GM18517 (cell line): ENCODE measurements around the gene CALML3.

ENCODE experiments used
- ATAC-seq: cut with Tn5 transposase; IDR thresholded peaks from one replicate; pipeline ENCODE4 v1.9.1; 2021; ENCODE audit warnings: mild to moderate bottlenecking, moderate library complexity; ENCODE audit not compliant: unreplicated experiment

The CALML3 gene

DNA sequence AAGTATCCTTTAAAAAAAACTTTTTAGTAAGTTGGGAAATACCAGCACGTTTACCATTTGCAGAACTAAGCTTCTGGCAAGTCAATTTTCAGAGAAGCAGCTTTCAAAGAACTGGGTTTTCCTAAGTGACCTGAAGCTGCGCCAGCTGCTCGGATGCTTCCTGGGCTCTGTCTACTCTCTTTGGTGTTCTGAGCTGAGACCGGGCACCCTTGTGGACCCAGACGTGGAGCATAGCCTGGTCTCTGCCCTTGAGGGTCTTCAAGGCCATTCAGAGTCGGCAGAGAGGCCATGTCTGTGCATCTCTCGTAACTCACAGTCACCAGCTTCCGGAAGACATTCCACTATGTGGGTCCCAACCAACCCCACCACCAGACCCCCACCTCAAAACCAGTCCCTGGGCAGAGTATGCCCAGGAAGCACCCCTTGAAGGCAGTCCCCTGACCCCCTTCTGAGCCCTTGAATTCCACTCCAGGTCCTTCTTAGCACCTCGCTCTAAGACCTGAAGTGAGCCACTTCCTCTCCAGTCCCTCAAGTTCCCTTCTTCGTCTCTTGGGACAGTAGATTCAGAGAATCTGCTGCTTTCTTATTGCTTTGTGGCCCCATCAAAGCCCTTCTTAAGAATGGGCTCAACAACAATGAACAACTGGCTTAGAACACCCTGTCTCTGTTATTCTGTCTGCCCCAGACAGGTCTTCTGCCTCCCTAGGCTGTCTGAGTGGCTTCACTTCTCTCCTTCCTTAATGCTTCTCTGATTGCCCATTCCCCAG, 33.9 kb upstream of the CALML3 start:
- ATAC-seq = no peak

DNA sequence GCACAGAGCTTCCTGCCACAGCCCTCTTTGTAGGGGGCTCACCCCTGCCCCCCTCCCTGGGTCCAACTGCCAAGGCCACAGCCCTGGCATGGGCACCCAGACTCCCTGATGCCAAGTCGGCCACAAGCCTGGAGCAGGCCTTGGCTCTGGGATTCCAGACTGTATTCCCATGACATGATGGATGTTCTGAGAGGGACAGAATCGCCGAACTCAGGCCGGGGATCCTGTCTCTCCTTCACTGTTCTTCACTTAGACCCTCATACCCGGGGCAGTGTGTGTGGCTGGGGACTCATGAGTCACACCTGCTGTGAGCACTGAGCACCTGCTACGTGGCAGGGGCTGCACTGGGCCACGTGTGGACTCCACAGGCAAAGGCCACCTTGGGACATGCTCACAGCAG, 33.3 kb upstream of the CALML3 start:
- ATAC-seq = no peak

DNA sequence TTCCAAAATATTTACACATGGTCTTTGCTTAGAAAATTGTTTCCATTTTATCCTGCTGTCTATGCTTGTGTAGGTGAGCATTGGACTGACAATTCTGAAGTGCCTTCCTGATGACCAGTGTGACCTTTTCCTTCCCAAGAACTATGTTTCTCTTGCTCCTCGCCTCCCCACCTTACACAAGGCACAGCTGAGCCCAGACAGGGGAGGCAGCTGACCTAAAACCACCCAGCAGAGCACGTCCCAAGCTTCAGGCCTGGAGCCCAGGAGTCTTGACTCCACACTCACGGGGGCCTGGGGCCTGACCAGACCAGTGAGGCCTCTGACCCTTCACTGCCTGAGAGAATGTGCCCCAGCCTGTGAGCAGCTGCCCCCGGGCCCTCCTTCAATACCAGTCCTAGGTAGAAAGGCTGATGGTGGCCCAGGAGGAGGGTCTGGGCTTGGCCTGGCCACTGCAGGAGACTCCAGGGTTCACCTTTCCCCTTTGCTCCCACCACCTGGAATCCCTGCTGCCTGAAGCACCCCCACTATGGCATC, 32.4 kb upstream of the CALML3 start:
- no peak for ATAC-seq

DNA sequence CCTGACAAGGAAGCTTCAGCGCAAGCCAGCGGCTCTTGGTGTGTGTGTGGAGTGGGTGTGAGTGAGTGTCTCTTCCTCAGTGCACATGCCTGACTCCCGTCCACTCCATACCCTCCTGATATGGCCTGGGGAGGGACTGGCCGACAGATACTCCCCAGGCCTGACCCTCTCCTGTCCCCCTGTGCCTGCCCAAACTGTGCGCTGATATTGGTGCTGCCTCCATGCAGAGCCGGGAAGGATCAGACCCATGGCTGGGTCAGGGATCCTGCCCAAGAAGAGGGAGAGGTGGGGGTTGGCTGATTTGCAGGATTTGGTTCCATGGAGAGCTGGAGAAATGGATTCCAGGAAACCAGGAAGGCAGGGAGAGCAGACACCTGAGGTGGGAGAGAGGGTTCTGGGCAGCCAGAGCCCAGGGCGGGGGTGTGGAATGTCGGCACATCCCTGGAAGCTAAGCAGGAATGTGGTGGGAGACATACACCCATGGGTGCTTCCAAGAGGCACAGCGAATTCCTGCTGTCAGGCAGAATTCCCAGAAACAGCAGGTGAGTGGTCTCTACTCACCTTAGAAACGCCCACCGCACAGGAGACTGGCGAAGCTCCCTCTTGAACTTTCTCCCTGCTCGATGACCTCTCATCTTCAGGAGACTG, 31.7 kb upstream of the CALML3 start:
- ATAC-seq = no peak

DNA sequence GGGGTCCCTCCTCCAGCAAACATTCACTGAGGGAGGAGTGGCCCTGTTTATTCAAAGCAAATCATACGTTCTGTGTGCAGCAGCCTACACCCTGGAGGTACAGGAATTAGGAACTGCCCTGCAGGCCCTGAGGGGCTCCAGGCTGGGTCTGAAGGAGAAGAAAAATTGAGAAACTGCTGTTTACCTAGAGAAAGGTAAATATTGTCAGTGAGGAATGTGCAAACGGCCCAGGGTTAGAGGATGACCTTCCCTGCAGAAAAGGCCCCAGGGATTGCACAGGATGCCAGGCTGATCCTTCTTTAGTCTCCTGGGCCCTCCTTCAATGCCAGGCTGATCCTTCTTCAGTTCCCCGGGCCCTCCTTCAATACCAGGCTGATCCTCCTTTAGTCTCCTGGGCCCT, 31.1 kb upstream of the CALML3 start:
- no peak for ATAC-seq

DNA sequence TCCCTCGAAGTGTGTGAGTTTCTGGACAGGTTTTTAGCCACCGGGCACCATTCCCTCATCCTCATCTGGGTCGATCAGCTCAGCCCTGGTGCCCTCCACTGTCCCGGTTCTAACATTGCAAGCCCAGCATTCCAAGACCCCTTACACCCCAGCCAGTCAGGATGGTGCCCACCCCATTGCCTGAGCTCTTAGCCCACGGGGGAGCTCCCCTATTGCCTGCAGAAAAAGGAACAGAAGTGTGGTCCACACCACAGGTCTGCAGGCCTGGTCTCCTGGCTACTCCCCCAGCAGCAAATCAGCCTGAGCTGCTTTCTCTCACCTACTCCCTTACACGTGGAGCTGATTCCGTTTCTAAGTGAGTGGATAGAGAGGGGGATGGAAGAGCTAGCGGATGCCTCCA, 30.1 kb upstream of the CALML3 start:
- no peak for ATAC-seq

DNA sequence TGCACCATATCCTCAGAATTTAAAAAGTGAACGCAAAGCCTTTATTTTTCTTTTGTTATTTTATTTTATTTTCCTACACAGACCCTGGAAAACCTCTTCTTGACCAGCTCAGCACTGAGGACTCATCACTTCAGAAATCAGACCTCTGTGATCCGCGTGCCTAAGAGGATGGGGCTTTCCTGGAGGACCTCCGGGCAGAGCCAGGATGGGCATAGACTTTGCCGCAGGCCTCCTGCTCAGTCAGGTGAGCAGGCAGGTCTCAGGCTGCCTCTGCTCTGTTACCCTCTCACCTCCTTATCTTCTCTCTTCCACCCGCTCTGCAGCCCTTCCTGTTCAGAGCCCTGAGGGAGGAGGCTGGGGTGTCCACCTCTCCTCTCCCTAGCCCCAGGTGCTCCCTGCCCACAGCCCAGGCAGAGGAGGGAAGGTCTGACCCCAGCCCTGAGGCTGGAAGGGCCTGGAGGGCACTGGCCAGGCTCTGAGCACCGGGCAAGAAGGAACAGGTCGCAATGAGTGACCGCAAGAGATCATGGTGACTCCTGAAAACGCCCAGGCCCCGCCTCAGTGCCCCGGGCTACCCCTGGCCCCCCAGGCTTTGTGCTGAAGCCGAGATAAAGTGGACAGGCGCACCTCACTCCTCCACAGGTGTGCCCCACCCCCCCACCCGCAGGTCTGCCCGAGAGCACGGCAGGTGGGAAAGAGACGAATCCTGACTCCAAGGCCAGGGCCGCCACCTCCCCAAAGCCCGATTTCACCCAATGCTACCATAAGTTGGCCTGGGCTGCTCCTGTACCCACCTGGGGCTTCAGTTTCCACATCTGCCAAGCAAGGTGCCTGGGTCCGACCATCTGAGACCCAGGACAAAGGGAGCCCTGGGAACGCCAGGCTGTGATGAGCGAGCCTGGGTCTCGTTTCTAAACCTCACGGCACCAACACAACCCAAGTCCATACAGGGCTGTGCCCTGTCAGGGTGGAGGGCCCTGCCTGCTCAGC, 28.2 kb upstream of the CALML3 start:
- no peak for ATAC-seq

DNA sequence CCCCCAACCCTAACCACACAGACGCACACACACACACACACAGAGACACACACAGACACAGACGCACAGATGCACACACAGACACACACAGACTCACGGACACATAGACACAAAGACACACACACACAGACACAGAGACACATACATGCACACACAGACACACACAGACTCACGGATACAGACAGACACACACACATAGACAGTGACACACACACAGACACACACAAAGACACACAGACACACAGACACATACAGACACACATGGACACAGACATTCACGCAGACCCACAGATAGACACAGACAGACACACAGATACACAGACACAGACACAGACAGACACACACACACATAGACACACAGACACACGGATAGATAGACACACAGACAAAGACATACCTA, 27.5 kb upstream of the CALML3 start:
- ATAC-seq = no peak

DNA sequence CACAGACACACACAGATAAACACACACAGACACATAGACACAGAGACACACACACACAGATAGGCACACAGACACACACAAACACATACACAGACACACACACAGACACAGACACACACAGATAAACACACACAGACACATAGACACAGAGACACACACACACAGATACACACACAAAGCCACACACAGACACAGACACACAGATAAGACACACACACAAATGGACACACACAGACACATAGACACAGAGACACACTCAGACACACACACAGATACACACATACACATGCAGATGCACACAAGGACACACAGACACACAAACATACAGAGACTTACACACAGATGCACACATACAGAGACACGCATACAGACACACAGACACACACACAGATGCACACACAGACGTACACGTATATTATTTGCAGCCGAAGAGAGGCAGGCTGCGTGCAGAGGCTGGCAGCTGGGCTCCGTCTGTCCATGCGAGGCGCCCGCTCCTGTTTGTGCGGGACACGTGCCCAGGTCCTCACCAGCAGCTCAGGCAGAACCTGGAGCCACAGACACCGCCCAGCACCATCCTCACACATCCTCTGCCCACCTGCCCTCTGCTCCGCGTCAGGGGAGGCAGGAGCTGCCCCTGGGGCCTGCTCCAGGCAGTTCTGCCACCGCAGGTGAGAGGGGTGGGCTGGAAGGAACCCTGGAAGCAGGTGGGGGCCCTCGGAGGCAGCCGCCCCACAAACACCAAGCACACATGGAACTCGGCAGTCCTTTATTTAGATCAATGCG, 26.6 kb upstream of the CALML3 start:
- ATAC-seq = no peak

DNA sequence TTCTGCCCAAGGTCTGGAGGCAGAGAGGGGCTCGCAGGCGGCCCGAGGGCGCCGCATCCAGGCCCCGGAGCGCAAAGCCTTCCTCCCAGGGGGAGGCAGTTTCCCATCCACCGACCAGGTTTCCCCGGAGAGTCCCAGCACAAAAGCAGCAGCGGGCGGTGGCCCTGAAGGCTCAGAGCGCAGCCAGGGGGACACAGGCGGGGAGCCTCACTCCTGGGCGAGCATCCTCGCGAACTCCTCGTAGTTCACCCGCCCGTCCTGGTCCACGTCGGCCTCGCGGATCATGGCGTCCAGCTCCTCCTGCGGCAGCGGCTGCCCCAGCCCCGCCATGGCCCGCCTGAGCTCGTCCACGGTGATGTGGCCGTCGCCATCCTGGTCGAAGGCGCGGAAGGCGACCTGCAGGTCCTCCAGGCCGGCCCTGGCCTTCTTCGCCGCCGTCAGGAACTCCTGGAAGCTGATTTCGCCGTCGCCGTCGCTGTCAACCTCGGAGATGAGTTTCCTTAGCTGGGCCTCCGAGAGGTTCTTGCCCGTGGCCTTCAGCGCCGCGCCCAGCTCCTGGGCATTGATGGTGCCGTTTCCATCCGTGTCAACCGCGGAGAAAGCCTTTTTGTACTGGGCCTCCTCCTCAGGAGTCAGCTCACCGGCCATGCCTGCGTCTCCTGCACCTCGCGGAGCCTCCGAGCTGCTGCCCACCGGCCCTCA, 25.8 kb upstream of the CALML3 start:
- ATAC-seq = no peak

DNA sequence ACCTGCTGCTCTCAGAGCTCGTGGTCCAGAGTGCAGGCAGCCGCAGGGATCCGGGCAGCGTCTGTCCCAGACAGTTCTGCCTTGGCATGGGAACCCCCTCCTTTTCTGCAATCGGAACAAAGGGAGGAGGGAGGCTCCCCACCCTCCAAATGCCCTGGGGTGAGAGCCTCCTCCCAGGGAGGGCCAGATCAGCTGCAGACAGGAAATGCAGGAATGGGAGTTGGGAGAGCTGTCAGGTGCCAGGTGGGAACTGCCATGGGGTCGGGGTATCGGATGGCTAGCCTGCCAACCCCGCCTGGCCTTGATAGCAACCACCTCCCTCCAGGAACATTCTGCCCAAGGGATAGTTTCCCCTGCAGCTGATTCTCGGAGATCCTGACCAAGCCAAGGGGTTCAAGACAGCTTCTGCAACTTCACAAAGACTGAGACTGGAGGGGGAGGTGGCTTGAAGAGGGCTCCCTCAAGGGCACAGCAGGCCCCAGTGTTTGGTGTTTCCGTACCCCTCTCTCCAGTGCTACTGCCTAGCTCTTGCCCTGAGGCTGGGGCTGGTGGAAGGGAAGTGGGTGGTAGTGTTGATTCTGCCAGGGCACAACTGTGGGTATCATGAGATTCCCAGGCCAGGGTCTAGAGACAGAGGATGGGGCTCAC, 25.1 kb upstream of the CALML3 start, which contains the start of gene CALML5:
Gene CALML5, minus strand, starts transcription at position 78 of the 648 bp plus-strand sequence. CDS start 132 bp downstream, outside the sequence.
- ATAC-seq = no peak

DNA sequence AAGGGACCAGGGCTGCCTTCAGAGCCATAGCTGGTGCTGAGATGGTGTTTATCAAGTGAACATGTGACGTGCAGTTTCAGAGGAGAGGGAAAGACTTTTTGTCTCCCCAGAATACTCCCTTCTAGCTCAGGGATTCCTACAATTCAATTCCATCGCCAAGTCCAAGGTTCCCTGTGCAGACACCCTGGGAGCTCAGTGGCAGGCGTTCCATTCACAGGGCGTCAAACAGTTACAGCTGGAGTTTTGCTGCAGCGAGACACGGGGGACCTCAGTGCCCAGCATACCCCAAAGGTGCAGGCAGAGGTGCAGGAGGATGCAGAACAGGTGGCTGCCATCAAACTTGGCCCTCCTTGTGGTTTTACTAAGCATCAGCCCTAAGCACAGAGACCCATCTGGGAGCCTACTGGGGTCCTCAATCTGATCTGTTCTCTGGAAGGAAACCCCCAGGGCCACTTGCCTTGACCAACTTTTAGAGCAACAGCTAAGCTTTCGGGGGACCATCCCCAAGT, 24.5 kb upstream of the CALML3 start:
- no peak for ATAC-seq

DNA sequence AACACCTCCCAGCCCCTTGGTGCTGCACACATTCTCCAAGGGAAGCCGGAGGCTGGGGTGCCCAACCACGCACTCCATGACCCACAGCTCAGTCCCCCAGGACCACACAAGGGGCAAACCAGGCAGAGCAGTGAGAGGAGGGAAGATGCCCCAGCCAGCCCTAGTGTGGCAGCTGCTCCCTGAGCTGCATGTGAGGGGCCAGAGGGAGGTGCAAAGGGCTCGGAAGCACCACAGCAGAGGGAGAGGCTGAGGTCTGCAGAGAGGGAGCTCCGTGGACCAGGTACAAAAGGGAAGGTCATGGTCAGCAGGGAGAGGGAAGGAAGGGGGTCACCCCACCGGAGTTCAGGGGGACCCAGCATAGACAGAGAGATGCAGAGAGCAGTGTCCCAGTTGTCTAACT, 23.9 kb upstream of the CALML3 start:
- no peak for ATAC-seq

DNA sequence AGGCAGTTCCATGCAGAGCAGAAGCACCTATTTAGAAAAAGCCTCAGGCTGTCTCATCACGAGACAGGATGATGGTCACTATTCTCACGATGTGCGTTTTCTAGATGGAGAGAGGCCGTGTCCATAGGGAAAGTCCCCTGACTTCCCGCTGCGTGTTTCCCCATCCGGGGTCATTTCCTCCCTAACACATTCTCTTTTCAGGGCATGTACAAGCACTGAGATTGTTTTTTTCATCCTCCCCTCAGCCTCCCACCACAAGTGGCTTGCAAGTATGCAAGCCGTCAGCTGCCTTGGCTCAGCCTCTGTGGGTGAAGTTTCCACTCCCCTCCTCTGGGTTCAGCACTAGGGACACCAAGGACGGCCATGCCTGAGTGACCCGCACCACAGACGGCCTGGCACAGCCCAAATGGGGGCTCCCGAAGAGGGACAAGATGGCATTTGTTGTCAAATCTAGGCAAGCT, 22.7 kb upstream of the CALML3 start:
- no peak for ATAC-seq

DNA sequence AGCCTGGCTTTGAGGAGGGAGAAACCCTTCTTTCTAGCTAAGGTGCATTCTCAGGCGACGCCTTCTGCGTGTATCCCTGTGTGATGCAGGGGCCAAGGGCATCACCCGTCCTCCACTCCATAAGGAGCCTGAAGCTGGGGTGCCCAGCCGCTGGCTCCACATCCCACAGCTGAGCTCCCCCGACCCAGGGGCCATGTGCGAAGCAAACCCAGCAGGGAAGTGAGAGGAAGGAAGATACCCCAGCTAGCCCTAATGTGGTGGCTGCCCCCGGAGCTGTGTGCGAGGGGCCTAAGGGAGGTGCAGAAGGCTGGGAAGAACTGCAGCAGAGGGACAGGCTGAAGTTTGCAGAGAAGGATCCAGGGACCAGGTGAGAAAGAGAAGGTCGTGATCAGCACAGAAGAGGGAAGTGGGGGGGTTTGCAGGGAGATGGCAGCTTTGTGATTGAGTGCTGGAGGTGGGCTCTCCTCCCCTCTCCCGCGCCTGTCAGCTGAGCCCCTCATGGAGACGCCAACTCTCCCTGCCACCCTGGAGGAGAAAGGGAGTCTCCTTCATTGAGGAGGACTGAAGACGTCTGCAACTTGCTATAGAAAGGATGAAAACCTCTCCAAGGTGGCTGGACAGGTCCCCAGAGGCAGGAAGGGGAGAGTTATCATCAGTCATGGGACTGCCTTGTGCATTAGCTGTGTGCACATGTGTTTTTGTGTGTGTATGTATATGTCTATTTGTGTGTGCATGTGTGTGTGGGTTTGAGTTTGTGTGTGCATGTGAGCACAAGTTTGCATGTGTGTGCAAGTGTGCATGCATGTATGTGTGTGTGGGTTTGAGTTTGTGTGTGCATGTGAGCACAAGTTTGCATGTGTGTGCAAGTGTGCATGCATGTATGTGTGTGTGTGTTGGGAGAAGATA, 21.9 kb upstream of the CALML3 start:
- no peak for ATAC-seq

DNA sequence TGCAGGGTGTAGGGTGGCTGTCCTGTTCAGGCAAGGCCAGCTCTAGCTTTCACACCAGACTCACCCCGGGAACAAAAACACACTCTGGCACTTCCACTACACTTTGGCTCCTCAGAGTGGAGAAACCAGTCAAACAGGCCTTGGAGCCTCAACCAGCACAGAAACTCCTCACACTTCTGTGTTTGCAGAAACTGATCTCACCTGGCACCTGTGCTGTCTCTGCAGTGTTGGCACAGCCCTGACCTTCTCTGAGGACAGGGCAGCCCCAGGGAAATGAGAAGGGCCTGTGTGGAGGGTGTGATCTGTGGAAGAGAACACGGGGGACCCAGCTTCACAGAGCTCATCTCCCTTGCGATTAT, 21.3 kb upstream of the CALML3 start:
- no peak for ATAC-seq

DNA sequence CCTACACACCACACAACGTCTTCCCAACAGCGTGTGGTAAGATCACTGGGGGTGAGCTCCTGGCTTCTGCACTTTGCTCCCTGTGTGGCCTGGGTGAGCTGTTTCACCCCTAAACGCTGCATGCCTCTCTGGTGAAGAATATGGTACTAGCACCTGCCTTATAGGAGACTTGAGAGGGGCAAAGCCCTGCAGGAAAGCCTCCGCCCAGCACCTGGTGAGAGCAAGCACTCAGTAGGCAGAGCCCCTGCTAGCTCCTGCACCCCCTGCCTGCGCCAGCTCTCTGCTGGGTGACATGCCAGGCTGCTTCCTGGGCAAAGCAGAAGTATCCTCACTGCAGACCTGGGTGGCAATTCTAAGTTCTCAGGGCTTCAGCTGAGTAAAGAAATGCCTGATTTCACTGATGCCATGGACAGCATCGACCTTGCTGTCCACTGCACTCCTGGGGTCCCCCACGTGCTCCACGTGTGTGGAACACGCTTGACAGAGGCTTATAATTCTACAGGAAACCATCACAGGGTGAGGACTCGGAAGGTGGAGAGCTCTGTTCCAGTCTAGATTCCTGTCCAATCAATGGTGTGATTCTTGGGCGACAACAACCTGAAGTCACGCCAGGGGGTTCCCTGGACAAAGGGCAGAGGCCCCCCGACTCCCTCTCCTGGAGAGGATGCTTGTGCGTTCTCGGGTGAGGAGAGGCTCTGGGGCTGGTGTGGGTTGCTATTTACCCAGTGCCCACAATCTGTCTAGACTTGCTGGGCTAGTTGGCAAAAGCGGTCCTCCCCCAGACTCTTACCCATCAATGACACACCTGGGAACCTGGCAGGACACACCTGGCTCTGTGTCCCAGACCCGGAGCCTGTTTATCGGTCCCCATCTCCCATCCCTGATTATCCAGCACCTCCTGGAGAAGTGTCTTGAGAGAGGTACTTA, 20.4 kb upstream of the CALML3 start:
- no peak for ATAC-seq
